ENCODE data around the gene FXYD3.
"Not testable (repeated sequence)": the region's sequence is repeated elsewhere in the genome, so short reads cannot be mapped to it uniquely, and the experiment has no call there.

The FXYD3 gene

GRCh38 chr19:35143231-35143715, 27.6 kb downstream of the FXYD3 start, which contains the start of gene FXYD7:
Gene FXYD7 (plus strand): TSS chr19:35143255. CDS start chr19:35143334, 79 bp downstream.
- DNase-seq, result peak; percentile 14

GRCh38 chr19:35143818-35144217, 28.2 kb downstream of the FXYD3 start:
- no peak for DNase-seq

- no peak for DNase-seq
Observed at GRCh38 chr19:35144259-35144599, 28.6 kb downstream of the FXYD3 start.

- DNase-seq, result peak; percentile 67
Observed at GRCh38 chr19:35144600-35145436, 29.2 kb downstream of the FXYD3 start.

- DNase-seq, result no peak
Observed at GRCh38 chr19:35146746-35147459, 31.3 kb downstream of the FXYD3 start.

- DNase-seq, result no peak
Observed at GRCh38 chr19:35149463-35149862, 33.8 kb downstream of the FXYD3 start.

DNA sequence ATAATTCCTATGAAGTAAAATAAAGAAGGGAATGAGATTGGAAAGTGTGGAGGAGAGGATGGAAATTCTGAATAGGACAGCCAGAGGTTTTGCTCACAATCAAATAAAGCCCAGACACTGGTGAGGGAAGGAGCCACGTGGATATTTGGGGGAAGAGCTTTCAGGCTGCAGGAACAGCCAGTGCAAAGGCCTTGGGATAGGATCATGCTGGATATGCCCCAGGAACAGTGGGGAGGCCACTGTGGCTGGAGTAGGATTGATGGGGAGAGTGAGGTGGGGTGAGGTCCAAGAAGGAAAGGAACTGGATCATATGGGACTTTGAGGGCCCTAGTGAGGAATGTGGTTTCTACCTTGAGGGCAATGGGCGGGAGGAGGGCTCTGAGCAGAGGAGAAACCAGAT, 34.8 kb downstream of the FXYD3 start:
- no peak for DNase-seq

GRCh38 chr19:35151273-35152065, 35.8 kb downstream of the FXYD3 start:
- peak; percentile 26 for DNase-seq

DNA sequence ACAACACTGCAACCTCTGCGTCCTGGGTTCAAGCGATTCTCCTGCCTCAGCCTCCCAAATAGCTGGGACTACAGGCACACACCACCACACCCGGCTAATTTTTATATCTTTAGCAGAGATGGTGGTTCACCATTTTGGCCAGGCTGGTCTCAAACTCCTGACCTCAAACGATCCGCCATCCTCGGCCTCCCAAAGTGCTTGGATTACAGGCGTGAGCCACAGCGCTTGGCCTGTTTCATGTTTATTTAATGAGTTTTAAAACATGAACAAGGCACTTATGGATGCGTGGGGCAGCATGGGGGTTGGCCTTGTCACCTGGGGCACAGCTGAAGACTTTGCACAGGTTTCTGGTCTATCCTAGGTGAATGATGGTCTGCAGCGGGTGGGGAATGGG, 37.5 kb downstream of the FXYD3 start:
- DNase-seq, result not testable (repeated sequence)

- DNase-seq, result peak; percentile 64
Observed at GRCh38 chr19:35153701-35154524, 38.3 kb downstream of the FXYD3 start.

DNA sequence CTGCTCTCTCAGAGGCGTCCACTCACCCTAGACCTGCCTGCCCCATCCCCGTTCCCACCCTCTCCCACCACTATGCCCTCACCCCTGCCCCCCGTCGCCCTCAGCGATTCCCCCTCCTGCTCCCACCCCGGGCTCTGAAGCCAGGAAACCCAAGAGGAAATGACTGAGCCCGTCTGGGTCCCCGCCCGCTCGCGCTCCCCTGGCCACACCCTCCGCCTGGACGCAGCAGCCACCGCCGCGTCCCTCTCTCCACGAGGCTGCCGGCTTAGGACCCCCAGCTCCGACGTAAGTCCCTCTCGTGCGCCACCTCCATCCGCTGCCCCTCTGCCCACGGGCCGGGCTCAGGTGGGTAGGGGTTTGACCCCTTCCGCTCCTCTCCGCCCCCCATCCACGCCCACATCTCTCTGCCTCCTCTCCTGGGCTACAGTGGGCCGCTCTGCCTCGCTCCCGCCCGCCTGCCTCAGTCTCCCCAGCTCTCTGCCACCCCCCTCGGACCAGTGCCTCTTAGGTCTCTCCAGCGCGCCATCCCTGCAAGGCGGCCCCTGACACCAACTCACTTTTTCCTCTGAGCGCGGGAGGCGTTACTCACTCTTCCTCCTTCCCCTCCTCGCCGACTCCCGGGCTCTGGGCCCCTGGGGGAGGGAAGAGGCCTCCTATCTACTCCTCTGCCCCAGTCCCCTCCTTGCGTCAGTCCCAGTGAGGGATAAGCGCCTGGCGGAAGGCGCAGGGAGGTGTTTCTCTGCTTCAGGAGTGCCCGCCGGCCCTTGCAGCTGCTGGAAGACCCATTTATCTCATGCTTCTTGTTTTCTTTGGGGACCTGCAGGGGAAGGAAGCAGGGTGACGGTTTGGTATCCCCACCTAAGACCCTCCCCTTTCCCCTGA, 39.1 kb downstream of the FXYD3 start, which contains the start of gene FXYD5:
Gene FXYD5 (plus strand): TSS at position 211 of the 882 bp plus-strand sequence. CDS start 816 bp downstream, outside the sequence.
- peak; percentile 61 for DNase-seq

GRCh38 chr19:35155441-35155840, 39.8 kb downstream of the FXYD3 start:
- no peak for DNase-seq

DNA sequence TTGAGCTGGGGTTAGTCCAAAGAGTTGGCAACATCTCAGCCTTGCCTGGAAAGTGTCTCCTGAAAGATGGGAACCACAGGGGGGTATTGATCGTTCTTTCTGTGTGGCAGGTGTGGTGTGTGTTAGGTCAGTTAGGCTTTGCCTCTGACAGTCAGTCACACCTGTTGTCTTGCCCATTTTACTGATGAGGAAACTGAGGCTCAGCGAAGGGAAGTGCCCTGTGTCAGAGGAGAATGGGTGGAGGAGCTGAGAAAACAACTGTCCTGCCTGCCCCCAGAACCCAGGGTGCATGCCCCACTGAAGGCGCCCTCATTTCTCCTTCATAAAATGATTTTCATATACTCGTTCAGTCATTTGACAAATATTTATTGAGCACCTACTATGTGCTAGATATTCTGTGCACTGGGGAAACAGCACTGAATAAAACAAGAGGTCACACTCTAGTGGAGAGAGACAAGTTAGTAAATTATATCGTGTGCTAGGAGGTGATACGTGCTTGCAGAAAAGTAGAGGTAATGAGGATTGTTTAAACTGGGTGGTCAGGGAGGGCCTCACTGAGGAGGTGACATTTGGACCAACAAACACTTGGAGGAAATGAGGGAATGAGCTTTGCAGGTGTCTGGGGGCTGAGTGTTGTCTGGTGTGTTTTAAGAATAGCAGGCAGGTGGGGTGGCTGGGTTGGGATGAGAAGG, 40.5 kb downstream of the FXYD3 start:
- DNase-seq, result no peak

DNA sequence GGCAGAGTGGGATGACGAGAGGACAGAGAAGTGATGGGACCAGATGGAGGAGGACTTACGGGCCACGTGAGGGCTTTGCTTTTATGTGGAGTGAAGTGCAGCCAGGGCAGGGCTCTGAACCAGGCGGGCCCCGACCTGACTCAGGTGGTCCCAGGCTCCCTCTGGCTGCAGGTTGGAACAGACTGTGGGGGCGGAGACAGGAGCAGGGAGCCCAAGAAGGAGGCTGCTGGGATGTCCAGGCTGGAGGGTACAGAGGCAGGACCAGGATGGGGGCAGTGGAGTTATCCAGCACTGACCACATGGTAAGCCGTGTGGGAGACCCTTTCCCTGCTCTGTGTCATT, 41.0 kb downstream of the FXYD3 start:
- DNase-seq, result no peak

GRCh38 chr19:35157431-35157830, 41.8 kb downstream of the FXYD3 start:
- DNase-seq, result no peak

- DNase-seq, result no peak
Observed at GRCh38 chr19:35159606-35160005, 44.0 kb downstream of the FXYD3 start.

GRCh38 chr19:35160629-35161433, 45.2 kb downstream of the FXYD3 start:
- no peak for DNase-seq

- no peak for DNase-seq
Observed at GRCh38 chr19:35161434-35161743, 45.8 kb downstream of the FXYD3 start.

GRCh38 chr19:35162471-35163326, 47.1 kb downstream of the FXYD3 start:
- DNase-seq, result no peak

All from NCI-H69 (cell line).